NT2/D1 (cell line): ENCODE results near the gene C17orf100.
"Not testable (repeated sequence)": the region's sequence is repeated elsewhere in the genome, so short reads cannot be mapped to it uniquely, and the experiment has no call there.

Experiments used
- DNase-seq: peaks from one replicate; pipeline ENCODE4 v3.0.0-alpha.2; 2011; ENCODE audit warnings: low read depth, low spot score
- H3K27me3 ChIP-seq: 2 replicates; pipeline ENCODE4 v1.6.0; 2011; ENCODE audit warnings: mild to moderate bottlenecking; ENCODE audit not compliant: insufficient read length, insufficient read depth
- H3K36me3 ChIP-seq: 2 replicates; pipeline ENCODE4 v1.6.1; 2011; ENCODE audit warnings: mild to moderate bottlenecking, low read length, mixed read lengths; ENCODE audit not compliant: insufficient read depth, insufficient read length
- H3K4me1 ChIP-seq: 2 replicates; pipeline ENCODE4 v1.5.1; 2011; ENCODE audit not compliant: insufficient read depth, insufficient read length
- H3K4me3 ChIP-seq: 2 replicates; pipeline ENCODE4 v1.5.1; 2011; ENCODE audit warnings: low read depth; ENCODE audit not compliant: insufficient read length
- H3K9ac ChIP-seq: 2 replicates; pipeline ENCODE4 v1.6.0; 2011; ENCODE audit warnings: low read depth; ENCODE audit not compliant: insufficient read length
- H3K9me3 ChIP-seq: 2 replicates; pipeline ENCODE4 v1.5.1; 2011; ENCODE audit warnings: mild to moderate bottlenecking, low read length; ENCODE audit not compliant: insufficient read depth
- SUZ12 ChIP-seq: IDR thresholded peaks from 2 replicates; pipeline ENCODE4 v1.6.1; 2011; ENCODE audit not compliant: insufficient read length, insufficient read depth; ENCODE audit errors: extremely low read depth
- YY1 ChIP-seq: IDR thresholded peaks from 2 replicates; pipeline ENCODE4 v1.6.1; 2011; ENCODE audit not compliant: insufficient read length, insufficient read depth
- ZNF274 ChIP-seq: IDR thresholded peaks from 2 replicates; pipeline ENCODE4 v1.6.1; 2011; ENCODE audit warnings: mild to moderate bottlenecking, low read depth, low read length

C17orf100 gene

DNA sequence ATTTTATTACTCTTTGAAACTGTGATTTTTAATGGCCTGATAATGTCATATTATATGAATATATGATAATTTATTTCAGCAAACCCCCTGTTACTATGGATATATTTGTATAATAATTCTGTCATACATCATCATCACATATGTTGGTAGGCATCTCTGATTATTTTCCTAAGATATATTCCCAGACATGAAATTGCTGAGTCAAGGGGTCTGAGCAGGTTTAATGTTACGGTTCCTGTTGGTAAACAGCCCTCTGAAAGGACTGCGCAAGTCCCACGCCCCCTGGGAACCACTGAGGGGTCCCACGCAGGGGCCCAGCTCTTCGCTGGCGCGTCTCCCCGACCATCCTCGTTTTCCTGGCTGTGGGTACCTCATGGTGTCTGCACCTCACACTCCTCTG lies 37.4 kb downstream of the C17orf100 start:
- no peaks in the 10 kb centered on the region for H3K27me3 ChIP-seq

DNA sequence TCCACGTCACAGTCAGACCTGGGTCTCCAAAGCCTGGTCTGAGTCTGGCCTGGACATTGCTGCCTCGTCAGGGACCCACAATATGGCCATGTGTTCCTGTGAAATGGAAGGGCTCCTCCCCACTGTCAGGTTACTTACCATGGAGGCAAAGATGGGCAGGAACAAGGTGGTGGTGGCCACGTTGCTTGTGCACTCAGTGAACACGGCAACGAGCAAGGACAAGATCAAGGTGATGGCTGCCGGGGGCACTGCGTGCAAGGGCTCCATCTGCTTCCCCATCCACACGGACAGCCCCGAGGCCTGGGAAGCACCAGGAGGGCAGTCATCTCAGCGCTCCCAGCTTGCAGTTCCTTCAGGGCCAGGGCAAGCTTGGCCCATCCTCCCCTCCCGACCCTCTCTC lies 39.1 kb downstream of the C17orf100 start:
- DNase-seq = no peak
- H3K4me1 ChIP-seq = no peaks in the 10 kb centered on the region
- H3K9me3 ChIP-seq = no peaks in the 10 kb centered on the region
- no peaks in the 10 kb centered on the region for H3K27me3 ChIP-seq
- H3K36me3 ChIP-seq = no peaks in the 10 kb centered on the region
- TF ChIP-seq YY1 (no peak), ZNF274 (no peak), SUZ12 (no peak)
- no peak overlapping the region for H3K4me3 ChIP-seq
- H3K9ac ChIP-seq = no peak overlapping the region

More for the DNA sequence above, 37.4 kb downstream of the C17orf100 start:
- TF ChIP-seq YY1 (no peak), SUZ12 (no peak), ZNF274 (no peak)
- no peak overlapping the region for H3K9ac ChIP-seq
- no peak overlapping the region for H3K4me3 ChIP-seq
- no peaks in the 10 kb centered on the region for H3K36me3 ChIP-seq
- no peaks in the 10 kb centered on the region for H3K9me3 ChIP-seq
- no peak for DNase-seq
- H3K4me1 ChIP-seq = no peaks in the 10 kb centered on the region

DNA sequence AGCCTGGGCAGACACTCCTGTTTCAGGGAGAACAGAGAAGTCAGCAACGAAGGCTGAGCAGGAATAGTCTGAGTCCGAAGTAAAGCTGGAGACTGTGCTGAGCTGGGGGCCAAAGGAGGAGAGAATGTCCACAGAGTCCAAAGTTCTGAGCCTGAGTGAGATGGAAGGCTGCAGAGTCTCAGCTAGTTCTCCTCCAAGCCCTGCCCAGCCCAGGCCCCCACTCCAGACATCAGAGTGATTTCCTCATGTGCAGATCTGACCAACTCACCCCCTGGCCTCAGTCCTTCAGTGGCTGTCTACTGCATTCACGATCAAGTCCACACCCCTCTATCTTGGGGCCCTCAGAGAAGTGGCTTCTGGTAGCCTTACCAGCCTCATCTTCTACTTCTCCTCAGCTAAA lies 40.0 kb downstream of the C17orf100 start:
- no peak for DNase-seq
- H3K9ac ChIP-seq = no peak overlapping the region
- H3K4me1 ChIP-seq = no peaks in the 10 kb centered on the region
- H3K36me3 ChIP-seq = no peaks in the 10 kb centered on the region
- H3K4me3 ChIP-seq = no peak overlapping the region
- no peak for TF ChIP-seq SUZ12
- no peak for TF ChIP-seq YY1
- H3K27me3 ChIP-seq = no peaks in the 10 kb centered on the region
- no peaks in the 10 kb centered on the region for H3K9me3 ChIP-seq

DNA sequence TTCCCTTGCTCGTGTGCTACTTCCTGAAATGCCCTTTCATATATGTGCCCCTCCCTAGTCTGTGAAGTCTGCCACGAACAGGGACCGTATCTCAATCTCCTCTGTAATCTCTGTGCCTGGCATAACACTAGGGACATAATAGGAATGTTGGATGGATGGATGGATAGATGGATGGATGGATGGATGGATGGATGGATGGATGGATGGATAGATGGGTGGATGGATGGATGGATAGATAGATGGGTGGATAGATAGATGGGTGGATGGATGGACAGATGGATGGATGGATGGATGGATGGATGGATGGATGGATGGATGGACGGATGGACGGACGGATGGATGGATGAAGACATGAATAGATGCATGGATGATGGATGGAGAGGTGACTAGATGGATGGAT lies 40.4 kb downstream of the C17orf100 start:
- not testable (repeated sequence) for H3K9ac ChIP-seq, H3K9me3 ChIP-seq, DNase-seq, H3K4me1 ChIP-seq, H3K36me3 ChIP-seq, H3K27me3 ChIP-seq, H3K4me3 ChIP-seq

DNA sequence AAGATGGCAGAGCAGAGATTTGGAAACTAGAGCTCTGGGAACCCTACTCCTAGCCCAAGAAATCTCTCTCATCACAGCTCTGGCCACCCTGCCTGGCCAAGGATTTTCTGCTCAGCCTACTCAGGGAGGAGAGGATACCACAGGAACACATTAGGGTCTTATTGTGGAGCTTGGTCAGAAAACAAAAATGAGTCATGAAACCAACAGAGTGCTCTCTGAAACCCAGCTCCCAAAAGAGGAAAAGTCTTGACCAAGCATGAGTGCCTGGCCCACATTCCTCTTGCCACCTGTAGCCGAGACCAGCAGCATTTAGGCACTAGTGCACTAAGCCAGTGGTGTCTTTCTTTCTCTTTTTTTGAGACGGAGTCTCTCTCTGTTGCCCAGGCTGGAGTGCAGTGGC lies 43.5 kb downstream of the C17orf100 start:
- no peak overlapping the region for H3K9ac ChIP-seq
- no peak for TF ChIP-seq SUZ12
- TF ChIP-seq ZNF274 = no peak
- no peak for TF ChIP-seq YY1
- H3K4me3 ChIP-seq = no peak overlapping the region
- H3K27me3 ChIP-seq = no peaks in the 10 kb centered on the region
- H3K36me3 ChIP-seq = no peaks in the 10 kb centered on the region
- H3K9me3 ChIP-seq = no peaks in the 10 kb centered on the region
- no peaks in the 10 kb centered on the region for H3K4me1 ChIP-seq
- DNase-seq = no peak

DNA sequence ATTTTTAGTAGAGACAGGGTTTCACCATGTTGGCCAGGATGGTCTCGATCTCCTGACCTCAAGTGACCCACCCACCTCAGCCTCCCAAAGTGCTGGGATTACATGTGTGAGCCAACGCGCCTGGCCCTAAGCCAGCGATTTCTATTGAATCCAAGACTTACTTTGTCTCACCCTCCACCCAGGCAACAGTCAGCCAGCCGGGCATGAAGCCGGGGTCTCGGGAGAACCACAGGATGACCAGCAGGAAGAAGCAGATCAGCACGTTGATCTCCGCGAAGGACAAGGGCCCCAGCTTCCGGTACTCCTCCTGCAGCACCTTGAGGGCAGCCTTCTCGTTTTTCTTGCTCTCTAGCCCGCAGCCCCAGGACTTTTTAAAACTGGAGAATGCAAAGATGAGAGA lies 44.0 kb downstream of the C17orf100 start:
- H3K9me3 ChIP-seq = no peaks in the 10 kb centered on the region
- no peak for DNase-seq
- H3K27me3 ChIP-seq = no peaks in the 10 kb centered on the region
- no peaks in the 10 kb centered on the region for H3K36me3 ChIP-seq
- TF ChIP-seq ZNF274 = no peak
- TF ChIP-seq SUZ12 = no peak
- TF ChIP-seq YY1 = no peak
- no peak overlapping the region for H3K9ac ChIP-seq
- no peaks in the 10 kb centered on the region for H3K4me1 ChIP-seq
- H3K4me3 ChIP-seq = no peak overlapping the region

DNA sequence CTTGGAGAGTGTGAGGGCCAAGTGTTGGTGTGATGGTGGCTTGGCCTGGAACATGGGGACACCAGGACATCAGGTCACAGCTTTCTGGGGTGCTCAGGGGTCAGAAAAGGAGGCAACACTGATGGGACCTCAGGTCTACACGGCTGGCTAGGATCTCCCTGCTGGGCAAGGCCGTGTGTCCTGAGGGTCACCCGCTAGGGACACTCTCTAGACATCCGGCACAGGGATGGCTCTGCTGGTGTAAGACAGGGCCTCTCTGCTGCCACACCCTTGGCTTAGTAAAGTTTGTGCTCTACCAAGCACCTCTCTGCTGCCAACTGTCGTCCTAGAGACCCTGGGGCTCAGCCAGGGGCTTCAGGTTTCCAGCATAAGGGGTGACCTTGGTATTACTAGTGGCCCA lies 45.3 kb downstream of the C17orf100 start:
- TF ChIP-seq YY1 = no peak
- no peak for TF ChIP-seq SUZ12
- no peak for TF ChIP-seq ZNF274
- no peak overlapping the region for H3K4me3 ChIP-seq
- H3K9ac ChIP-seq = no peak overlapping the region
- H3K9me3 ChIP-seq = no peaks in the 10 kb centered on the region
- H3K27me3 ChIP-seq = no peaks in the 10 kb centered on the region
- DNase-seq = no peak
- H3K36me3 ChIP-seq = no peaks in the 10 kb centered on the region
- peaks cover 6% of the 10 kb centered on the region for H3K4me1 ChIP-seq

DNA sequence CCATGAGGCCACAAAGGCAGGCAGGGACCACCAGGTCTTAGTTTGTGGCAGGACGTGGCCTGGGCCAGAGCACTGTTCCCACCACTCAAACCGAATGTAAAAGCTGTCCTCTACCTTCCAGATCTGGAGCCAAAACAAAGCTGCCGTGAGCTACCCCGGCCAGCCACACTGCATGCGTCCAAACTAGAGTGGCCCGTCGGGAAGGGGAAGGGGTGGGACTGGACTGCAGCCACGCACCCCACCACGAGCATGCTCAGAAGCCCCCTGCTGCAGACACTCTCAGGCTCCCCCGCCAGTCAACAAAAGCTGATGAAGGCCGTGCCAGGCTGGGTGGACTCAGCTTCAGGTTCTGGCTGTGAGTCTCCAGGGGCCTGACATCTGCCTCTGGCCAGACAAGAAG lies 46.4 kb downstream of the C17orf100 start:
- Histone ChIP-seq H3K9me3 (no peaks in the 10 kb centered on the region), H3K9ac (no peak overlapping the region), H3K36me3 (no peaks in the 10 kb centered on the region), H3K4me3 (no peak overlapping the region), H3K27me3 (no peaks in the 10 kb centered on the region), H3K4me1 (peaks cover 6% of the 10 kb centered on the region)
- TF ChIP-seq SUZ12 (no peak), YY1 (no peak), ZNF274 (no peak)
- no peak for DNase-seq
